GM12801 (cell line): ENCODE data around the gene MDFIC.

Source experiments
- CTCF ChIP-seq: IDR thresholded peaks from one replicate; pipeline ENCODE4 v1.5.1; 2011; ENCODE audit warnings: control low read depth; ENCODE audit not compliant: insufficient read length; ENCODE audit errors: extremely low read depth

Gene MDFIC

GRCh38 chr7:114922026-114922651 is at the start of gene MDFIC:
Gene MDFIC, plus strand, starts transcription at chr7:114922094. Its CDS starts 940 bp downstream, at chr7:114923034.
- TF ChIP-seq CTCF = no peak

- no peak for TF ChIP-seq CTCF
Measured at GRCh38 chr7:114874170-114874569, 47.7 kb upstream of the MDFIC start.

- TF ChIP-seq CTCF = no peak
Measured at GRCh38 chr7:114875186-114875585, 46.7 kb upstream of the MDFIC start.

GRCh38 chr7:114879554-114879953 is 42.3 kb upstream of the MDFIC start:
- TF ChIP-seq CTCF = no peak

- no peak for TF ChIP-seq CTCF
Measured at GRCh38 chr7:114885836-114886235, 36.1 kb upstream of the MDFIC start.

- no peak for TF ChIP-seq CTCF
Measured at GRCh38 chr7:114886241-114886640, 35.7 kb upstream of the MDFIC start.

- TF ChIP-seq CTCF = no peak
Measured at GRCh38 chr7:114889646-114890285, 32.1 kb upstream of the MDFIC start.
